ENCODE measurements around the gene GALNTL6. TPM values are rescaled to one million over a fixed set of nuclear protein-coding genes. Genes with fewer than 3 reads are reported as not detected.
"Not testable (repeated sequence)": the region's sequence is repeated elsewhere in the genome, so short reads cannot be mapped to it uniquely, and the experiment has no call there.

GALNTL6 gene
- polyA plus RNA-seq, 3 donors = 0.70 to 1.4 (median 0.87) TPM

DNA sequence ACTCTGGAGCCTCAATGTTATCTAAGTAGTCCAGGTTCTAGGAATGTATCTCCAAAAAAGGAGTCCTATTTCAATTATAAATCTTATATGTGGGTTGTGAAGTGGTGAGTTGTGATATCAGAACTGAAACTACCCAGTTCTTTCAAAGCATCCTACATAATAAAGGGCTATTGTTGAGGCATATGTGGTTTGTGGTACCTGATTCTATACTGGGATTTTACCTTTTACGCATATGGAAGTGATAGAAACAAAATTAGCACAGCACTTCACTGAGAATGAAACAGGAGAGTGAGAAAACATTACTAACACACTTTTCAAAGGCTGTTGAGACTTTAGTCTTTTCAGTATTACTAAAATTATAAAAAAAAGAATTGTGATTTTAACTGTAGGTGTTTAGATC is 937.7 kb downstream of the GALNTL6 start:
- DNase-seq = no peak

DNA sequence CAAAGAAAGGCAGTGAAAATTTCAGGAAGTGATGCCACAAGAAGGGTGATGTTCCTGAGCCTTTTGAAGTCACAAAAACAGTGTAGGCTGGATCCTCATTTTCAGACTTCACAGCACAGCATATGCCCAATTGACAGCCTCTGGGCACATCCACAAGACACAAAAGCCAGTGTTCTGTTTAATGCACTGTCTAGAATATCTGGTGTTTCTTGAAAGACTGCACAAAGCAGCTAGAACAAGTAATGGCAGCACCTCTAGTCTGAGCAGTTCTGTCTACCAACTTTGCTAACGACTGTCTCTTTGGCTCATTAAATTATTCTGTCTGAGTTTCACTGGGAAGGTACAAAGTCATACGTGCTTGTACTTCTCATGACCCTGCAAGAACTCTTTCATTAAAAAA is 938.3 kb downstream of the GALNTL6 start:
- no peak for DNase-seq

DNA sequence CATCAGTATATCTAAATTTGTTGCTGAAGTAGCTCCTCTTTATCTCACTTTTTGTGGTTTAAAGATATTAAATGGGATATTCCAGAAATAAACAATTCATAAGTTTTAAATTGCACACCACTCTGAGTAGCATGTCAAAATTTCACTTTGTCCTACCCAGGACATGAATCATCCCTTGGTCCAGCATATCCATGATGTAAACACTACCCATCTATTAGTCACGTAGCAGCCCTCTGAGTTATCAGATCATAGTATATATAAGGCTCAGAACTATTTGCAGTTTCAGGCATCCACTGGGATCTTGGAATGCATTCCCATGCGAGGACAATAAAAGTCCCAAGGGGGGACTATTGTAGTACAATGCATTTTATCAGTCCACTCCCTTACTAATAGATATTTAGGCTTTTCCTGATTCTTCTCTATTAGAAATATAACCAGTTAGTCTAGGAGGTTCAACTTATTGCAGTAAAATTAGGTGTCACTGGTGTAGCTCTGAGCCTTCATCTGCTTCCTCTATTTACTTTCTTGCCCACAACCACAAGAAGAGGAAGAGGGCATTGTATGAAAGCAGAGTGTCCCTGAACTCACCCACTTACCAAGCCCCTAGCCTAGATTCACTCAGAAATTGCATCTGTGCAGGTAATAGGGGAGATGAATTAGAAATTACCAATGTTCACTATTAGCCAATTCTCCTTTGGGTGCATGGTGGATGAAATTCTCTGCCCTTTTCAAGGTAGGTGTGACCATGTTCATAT is 945.6 kb downstream of the GALNTL6 start:
- no peak for DNase-seq

DNA sequence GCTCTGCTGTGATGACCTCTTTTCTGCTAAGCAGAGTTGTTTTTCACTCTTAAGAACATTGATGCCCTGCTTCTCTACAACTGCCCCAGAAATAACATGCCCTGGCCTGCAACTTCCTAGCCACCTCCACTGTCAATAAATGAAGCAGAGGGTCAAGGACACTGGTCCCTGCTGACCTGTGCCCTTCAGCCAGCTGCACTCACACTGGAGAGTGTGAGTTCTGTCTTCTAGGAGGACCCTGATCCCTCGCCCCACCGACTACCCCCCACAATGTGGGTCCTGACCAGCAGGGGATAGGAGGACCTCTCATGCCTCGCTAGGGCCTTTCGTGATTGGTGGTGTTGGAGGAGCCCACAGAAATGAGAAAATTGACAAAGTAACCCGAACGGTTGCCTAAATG is 947.3 kb downstream of the GALNTL6 start:
- DNase-seq = no peak

DNA sequence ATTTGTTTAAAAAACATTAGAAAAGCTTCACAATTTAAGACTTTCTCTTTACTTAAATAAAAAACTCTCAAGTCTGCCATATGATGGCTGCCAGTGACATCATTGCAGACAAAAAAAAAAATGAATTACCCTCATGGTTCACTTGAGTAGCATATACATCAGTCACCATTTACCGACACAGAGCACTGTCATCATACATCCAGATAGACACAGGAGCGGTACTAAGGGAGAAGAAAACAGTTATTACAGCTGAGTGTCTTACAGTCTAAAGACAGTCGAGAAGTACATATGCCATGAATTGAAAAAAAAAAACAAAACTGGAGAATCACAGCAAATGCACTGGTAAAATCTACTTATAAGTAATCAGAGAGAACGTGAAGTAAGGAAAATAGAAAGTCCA is 949.7 kb downstream of the GALNTL6 start:
- DNase-seq = no peak

DNA sequence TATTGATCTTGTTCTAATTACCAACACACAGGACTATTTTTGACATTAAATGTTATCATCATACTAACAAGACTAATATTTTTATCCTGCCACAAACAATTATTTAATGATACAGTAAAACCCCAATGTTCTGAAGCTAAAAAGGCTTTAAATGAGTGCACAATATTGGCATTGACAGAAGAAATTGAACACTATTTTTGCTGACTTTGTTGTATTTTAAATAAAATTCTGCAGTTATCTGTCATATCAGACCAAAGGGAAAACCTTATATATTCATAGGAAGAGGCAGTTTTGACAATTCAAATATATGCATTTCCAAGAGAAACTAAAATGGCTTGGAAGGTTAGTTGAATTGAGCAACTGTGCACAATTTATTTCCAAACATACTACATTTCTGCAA is 957.6 kb downstream of the GALNTL6 start:
- DNase-seq = no peak

DNA sequence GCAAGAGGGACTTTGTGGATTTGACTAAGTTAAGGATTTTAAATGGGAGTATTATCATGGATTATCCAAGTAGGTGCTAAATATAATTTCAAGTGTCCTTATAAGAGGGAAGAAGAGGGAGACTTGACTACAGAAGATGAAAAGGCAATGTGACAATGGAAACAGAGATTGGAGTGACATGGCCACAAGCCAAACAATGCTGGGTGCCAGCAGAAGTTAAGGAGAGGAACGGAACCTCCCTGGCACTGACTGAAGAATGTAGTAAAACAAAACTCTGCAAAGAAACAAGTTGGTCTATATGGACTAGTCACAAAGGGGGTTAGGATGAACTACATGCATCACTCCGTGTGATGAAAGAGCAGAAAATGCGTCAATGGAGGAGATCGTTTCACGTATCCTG is 959.6 kb downstream of the GALNTL6 start:
- no peak for DNase-seq

DNA sequence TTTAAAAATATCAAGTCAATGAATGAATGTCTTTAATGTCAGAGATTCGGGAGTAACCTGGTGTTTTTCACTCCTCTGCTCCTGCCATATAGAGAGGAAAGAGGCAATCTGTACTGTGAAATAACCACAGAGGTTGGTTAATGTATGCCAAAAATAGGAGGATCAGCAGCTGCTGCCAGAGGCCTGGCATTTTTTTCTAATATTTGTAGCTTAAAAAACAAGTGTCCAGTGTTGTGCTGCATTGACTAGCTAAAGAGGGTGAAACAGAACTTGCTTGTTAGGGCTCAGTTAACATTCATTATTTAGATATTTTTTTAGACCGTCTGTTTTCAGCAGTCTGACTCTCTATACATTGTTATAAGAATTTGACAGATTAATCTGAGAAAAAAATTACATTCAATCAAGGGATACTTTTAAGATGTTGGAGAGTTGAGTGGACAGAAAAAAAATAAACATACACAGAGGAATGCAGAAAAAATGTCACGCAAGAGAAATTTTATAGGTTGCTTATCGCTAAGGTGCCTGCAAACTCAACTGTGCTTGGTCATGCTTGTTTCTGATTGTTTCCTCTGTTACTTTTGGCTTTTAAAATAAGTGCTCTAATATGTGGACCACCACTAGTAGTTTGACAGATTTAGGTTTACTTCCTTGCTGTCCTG is 963.1 kb downstream of the GALNTL6 start:
- peak; percentile 20 for DNase-seq

DNA sequence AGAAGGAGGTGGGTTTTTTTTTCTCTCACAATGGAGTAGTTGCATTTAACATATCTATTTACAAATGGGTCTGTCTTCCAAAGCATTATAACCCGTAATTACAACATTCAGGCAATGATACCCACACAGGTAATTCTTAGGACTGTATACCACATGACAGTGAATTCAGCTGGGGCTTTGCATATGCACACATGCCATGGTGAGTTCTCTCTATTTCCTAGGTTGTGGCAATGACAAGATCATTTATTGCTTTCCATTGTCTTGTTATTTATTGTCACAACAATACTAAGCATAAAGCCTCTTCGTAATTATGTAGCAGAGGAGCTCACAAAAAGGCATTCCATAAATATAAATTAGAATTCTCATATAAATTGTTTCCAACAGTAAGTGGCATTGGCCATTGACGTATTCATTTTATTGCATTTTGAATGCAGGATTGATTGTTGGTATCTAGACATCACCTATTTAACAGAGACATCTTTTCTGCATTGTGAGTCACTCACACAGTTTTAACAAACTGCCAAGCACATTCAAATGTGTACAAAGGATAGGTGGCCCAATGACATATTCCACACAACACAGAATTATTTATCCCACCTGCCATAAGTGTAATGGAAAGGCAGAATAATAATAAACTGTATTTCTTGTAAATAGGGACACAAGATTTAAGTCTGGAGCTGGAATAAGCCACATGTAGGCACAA is 964.7 kb downstream of the GALNTL6 start:
- no peak for DNase-seq

DNA sequence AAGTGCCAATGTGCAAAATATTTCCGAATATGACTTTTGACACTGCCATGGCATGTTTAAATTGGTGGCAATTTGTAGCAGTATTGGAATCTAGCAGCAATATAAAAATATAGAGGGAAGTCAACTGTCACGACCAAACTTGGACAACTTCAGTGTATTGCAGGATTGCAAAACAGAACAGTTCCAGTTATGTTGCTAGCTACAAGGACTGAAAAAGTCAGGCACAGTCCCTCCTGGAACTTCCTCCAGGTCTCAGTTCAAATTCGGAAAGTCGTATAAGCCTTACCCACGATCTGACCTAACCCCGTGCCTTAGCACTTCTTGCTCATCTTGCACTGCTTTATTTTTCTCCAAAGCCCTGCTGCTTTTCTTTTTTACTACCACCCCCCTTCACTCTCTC is 965.4 kb downstream of the GALNTL6 start:
- DNase-seq = no peak

DNA sequence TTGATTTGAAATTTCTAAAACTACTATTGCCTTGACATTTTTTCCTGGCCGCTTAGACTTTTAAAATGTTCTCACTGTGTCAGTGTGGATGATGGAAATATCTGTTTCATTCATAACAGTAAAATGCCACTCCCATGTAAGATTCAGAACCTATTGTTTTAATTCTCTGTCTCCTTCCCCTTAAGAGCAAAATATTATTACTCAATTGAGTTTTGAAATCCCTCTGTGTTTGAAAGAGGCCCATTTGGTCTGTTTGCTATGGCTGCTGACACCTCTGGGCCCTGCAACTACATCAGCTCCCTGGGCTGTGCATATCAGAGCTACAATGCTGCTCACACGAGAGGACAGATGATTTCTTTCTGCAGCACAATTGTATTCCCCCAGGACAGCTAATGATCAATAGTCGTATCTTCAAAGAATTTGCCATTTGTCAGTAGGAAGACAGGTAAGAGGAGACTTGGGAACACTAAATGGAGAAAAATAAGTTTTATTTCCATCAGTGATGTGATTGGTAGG is 967.4 kb downstream of the GALNTL6 start:
- no peak for DNase-seq

DNA sequence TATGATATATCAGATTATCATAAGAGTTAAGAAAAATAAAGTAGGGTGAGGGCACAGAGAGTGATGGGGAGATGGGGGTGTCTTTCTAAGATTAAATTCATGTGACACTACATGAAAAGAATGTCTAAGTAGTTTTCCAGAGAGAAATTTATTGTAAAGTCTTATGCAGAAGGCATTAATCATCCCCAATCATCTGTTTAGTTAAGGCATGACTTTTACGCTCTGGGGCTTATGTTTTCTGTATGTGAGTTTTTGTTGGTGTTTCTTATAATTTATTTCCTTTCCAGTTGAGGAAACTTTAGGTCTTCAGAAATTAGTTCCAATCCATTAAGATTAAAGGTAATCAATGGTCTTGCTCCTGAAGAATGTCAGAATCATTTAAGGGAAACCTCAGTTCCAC is 972.4 kb downstream of the GALNTL6 start:
- no peak for DNase-seq

DNA sequence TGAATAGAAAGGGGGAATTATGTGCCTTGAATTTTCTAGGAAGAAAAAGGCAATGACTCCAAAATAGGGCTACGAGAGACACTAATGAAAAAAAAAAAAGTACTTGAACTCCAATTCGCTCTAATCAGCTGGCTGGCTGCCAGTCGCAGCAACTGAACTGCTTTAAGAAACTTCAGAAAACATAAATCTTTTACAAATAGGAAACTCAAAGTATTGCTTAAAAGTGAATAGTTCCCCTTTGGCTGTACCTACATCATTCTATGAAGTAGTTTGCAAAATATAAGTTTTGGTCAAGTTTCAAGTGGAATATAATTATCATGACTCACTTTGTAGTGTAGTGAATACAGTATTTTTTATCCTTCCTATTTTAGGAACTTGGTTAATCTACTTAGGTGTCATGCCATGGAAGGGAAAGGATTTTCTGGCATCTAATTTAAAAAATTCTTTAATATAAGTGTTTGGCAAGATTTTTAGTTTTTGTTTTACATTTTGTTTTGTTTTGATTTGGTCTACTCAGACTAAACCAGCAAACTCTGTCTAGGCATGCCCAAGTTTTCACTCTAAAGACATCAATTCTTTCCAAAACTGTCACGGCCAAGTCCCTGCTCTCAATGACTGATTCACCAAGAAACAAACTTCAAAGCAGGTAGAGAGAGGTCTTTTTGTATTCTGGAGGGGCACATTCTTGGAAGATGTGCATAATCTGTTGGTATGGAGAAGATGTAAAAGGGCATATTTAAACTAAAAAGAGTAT is 973.0 kb downstream of the GALNTL6 start:
- DNase-seq = peak; percentile 57

DNA sequence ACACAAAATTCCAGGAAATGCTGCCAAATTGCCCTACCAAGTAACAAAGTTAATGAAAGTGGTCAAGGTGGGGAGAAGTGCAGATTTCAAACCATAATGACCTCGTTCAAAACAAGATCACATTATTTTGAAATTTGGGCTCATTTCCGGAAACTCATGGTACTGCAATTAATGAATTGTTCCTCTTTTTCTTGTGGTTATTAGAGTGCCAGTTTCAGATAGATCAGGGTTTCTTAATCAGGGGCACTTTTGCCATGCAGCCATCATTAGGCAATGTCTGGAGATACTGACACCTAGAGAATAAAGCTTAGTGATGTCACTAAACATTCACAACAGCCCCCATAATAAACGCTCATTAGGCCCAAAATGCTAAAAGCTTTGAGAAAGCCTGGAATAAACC is 973.9 kb downstream of the GALNTL6 start:
- DNase-seq = no peak

DNA sequence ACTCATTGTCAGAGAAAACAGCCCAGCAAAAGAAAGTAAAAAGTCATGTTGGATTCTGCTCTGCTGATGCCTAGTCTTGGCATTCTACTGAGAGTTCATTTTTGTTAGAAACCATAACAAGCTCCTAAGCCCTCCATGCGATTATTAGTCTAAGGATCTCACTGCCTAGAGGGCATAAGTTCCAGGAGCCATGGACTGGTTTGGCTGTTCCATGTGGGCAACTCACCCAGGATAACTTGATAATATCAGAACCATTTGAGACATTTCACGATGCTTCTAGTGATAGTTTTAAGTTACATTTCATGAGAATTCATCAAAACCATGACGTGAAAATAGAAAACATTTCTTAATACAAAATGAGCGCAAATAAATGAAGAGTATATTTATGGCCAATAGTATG is 978.6 kb downstream of the GALNTL6 start:
- DNase-seq = no peak

DNA sequence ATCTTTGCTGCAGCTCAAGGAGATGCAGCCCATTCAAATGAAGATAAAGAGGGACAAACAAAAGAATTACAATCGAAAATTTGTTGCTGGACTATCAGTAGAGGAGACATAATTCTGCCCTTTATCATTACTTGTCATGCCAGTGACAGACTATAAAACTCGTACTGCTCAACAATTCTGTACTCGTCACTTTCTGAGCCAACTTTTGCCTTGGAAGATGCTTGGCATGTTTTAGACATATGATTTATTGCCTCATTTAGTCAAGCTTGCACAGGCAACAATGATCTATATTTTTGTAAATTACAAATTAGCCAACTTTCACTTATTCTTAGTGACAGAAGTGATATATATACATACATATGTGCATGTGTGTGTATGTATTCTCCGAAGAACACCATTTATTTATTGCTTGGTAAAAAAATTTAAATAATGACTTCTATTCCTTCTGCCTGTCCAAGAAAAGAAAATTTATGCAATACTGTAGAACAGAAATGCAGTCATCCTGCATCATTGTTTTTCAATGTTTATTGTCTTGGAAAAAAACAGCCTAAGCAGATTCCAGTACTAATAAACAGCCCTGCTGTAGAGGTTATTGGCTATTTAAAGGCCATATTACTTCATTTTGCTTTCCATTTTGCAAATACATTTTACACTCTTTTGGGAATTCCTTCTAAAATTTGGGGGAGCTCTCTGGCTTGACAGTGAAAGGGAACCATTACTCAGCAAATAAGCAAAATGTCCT is 980.5 kb downstream of the GALNTL6 start:
- DNase-seq = no peak

DNA sequence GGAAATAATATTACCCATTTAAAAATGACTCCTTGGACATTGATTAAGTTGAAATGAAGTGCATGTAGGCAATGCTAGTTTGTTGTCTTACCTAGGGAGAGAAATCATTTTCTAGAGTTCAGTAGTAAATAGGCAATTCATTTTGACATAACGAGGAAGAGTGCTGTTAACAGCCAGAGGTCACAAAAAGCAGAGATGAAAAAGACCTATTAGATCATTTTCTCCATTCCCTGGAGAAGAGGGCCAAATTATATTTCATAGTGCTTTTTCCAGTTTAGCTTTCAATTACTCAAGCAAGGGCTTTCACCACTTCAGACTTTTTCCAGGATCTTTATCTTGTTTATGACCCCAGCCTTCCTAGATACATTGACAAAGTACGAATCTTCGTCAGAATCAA is 981.1 kb downstream of the GALNTL6 start:
- DNase-seq = no peak

DNA sequence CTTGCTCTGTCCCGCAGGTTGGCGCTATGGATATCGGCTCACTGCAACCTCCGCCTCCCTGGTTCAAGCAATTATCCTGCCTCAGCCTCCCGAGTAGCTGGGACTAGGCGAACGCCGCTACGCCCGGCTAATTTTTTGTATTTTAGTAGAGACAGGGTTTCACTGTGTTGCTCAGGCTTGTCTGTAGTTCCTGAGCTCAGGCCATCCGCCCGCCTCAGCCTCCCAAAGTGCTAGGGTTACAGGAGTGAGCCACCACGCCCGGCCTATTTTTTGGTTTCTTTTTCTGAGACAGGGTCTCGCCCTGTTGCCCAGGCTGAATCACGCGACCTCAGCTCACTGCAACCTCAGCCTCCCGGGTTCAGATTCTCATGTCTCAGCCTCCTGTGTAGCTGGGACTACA is 984.1 kb downstream of the GALNTL6 start:
- not testable (repeated sequence) for DNase-seq

DNA sequence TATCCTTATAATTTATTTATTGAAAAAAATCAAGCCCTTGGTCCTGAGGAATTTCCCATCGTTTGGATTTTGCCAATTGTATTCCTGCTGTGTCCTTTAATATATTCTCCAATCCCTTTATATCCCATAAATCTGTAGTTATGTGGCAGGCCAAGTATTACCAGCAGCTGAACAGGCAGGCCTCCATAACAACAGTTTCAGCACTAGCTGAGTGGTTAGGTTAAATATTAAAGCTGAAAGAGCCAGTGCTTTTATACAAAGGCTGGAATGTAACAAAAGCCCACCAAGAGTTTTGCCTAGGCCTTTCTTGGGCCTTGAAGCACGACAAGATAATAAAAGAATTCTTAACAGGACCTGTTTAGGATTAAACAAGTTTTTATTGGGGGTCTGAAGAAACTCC is 988.8 kb downstream of the GALNTL6 start:
- peak; percentile 14 for DNase-seq

DNA sequence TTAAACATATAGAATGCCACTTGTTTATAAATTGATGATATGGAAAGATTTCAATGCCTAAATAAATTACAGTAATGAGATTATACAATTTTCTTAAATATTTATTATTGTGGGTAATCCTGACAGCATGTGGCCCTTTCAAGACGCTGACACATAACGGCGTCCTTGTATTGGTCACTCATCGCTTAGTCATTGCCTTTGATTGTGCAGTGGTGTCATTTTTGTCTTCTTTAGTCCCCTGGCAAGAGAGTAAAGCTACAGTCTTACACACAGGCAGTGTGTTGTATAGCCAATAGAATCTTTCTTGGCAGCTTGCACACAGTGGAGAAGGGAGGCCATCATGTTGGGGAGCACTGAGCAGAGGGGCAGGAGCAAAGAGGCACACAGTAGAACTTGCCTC is 993.6 kb downstream of the GALNTL6 start:
- DNase-seq = no peak

DNA sequence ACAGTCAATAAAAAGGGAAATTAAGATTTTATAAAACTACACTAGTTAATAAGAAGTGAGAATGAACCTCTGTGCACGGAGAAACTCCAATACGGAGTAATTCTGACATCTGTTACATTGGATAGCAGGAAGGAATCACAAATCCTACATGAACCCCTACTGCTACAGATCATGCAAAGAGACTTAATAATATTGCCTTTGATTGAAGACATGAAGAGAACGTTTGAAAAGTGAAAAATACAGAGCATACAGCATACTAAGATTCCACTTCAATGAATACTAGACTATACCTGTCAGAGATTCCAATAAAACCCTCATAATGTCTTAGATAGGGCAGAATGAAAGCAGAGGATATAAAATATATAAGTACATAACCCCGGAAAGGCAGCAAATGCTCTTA is 995.0 kb downstream of the GALNTL6 start:
- no peak for DNase-seq

DNA sequence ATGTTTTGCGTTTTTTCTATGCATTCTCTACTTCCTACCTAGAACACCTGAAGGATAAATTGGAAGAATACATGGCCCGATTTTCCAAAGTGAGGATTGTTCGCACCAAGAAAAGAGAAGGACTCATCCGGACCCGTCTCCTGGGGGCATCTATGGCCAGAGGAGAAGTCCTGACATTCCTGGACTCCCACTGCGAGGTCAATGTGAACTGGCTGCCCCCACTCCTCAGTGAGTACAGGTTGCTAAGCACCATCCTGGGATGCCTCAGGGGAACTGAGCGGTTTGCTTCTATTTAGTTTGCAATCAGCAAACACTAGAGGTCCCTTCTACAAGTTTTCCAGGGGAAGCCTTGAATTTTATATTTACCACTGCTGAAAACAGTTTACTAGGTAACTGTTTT is 996.1 kb downstream of the GALNTL6 start:
- no peak for DNase-seq

Measured in renal pelvis (tissue), 4 donors.